NCI-H748 (cell line): Measurements from ENCODE around the gene GNG8.
"Not testable (repeated sequence)": the region's sequence is repeated elsewhere in the genome, so short reads cannot be mapped to it uniquely, and the experiment has no call there.

Experiments
- DNase-seq: peaks from one replicate; lab custom pipeline; 2025; ENCODE audit not compliant: unreplicated experiment; lab: John Stamatoyannopoulos, UW

Gene GNG8

GRCh38 chr19:46648060-46648960 is 12.3 kb upstream of the GNG8 start:
- DNase-seq = no peak

GRCh38 chr19:46646402-46646801 is 10.4 kb upstream of the GNG8 start:
- no peak for DNase-seq

- DNase-seq = no peak
Observed at GRCh38 chr19:46644720-46645119, 8.7 kb upstream of the GNG8 start.

- DNase-seq = no peak
Observed at GRCh38 chr19:46640656-46641055, 4.7 kb upstream of the GNG8 start.

GRCh38 chr19:46639358-46640182 is 3.6 kb upstream of the GNG8 start:
- peak; percentile 79 for DNase-seq

- DNase-seq = no peak
Observed at GRCh38 chr19:46637224-46637623, 1.2 kb upstream of the GNG8 start.

- DNase-seq = peak; percentile 73
Observed at GRCh38 chr19:46634656-46635218, 1.3 kb downstream of the GNG8 start.

GRCh38 chr19:46634045-46634655 is 1.9 kb downstream of the GNG8 start:
- peak; percentile 85 for DNase-seq

GRCh38 chr19:46633130-46633529 is 2.9 kb downstream of the GNG8 start:
- no peak for DNase-seq

GRCh38 chr19:46631481-46631880 is 4.5 kb downstream of the GNG8 start:
- DNase-seq = no peak

- DNase-seq = no peak
Observed at GRCh38 chr19:46630586-46631205, 5.3 kb downstream of the GNG8 start.

- DNase-seq = no peak
Observed at GRCh38 chr19:46629546-46630025, 6.4 kb downstream of the GNG8 start.

- DNase-seq = not testable (repeated sequence)
Observed at GRCh38 chr19:46628970-46629369, 7.0 kb downstream of the GNG8 start.

GRCh38 chr19:46626446-46626845 is 9.6 kb downstream of the GNG8 start:
- no peak for DNase-seq

- DNase-seq = no peak
Observed at GRCh38 chr19:46625731-46626130, 10.3 kb downstream of the GNG8 start.

- DNase-seq = no peak
Observed at GRCh38 chr19:46624958-46625661, 10.9 kb downstream of the GNG8 start, which contains the start of gene PTGIR. Gene PTGIR (minus strand): TSS chr19:46625089. CDS start chr19:46624225, 864 bp downstream.

- DNase-seq = no peak
Observed at GRCh38 chr19:46623915-46624502, 12.0 kb downstream of the GNG8 start.

- DNase-seq = no peak
Observed at GRCh38 chr19:46622118-46622446, 13.9 kb downstream of the GNG8 start.
